Stimulated activated CD4-positive, alpha-beta T cell treated with anti-CD3 and anti-CD28 coated beads, TNF-alpha, amount 100 ng/mL, for 4 hours (primary cell): ENCODE results near the gene MAN2A1.

Experiments
- DNase-seq, 3 experiments: peaks; one replicate each; pipeline ENCODE4 v3.0.0-alpha.2; 2020; ENCODE audit warnings: low read depth in 3 of 3

Gene MAN2A1

DNA sequence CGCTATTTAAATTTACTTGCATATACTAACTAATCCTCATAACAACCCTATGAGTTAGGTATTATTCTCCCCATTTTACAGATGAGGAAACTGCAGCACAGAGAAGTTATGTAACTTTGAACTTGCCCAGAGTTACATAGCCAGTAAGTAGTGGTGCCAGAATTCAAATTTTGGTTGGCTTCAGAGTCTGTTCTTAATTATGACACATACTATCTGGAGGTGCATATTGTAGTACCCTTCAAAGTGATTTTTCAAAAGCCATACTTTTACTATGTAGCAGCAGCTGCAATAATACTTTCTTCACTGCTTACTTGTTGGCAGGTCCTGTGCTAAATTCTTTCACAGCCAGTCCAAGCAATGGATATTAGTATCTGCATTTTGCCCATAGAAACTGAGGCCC is 16.4 kb downstream of the MAN2A1 start:
- DNase-seq: no peak

DNA sequence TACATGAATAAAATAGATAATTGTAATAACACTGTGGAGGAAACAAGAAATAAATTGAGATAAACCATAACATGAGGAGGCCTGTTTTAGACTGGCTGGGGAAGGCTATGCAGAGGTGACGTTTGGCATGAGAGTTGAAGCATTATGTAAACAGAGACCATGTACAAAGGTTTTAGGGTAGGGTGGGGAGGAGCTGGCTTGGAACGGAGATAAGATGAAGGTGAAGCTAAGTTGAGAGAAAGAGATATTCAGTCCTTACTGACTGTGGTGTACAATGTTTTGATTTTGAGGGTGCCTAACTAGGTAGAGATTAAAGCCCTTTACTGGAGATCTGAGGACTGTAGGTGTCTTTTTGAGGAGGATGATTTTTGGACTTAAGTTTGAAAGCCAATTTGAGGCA is 17.8 kb downstream of the MAN2A1 start:
- no peak for DNase-seq

DNA sequence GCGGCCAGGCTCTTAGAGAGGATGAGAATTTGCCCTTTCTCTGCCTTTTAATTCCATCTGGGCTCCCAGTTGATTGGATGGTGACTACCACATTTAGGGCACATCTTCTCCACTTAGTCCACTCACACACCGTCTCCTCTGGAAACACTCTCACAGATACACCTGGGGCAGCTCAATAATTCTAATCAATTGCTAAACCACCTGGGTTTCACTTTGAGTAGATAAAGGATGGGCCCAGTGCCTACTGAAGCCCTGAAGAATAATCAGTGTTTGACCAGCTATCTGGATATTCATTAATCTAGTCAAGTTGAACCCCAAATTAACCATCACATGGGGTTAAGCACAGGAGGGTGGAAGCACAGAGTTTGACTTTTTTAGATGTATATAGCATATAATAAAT is 19.1 kb downstream of the MAN2A1 start:
- no peak for DNase-seq

DNA sequence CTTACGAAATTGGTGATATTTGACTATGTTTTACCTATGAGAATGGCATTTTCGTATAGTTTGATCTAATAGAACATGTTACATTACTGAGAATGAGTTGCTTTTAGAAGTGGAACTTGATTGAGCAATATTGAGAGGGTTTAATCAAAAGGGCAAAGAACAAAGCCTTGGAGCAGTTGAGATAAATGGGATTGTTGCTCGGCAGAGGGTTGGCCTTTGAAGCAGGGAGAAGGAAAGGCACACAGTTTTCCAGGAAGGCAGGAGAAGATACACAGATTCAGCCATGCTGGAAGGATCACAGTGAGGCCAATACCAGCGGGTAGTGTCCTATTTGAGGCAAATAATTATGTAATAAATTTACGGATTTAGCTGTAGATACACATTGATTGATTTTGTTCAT is 19.5 kb downstream of the MAN2A1 start:
- no peak for DNase-seq

DNA sequence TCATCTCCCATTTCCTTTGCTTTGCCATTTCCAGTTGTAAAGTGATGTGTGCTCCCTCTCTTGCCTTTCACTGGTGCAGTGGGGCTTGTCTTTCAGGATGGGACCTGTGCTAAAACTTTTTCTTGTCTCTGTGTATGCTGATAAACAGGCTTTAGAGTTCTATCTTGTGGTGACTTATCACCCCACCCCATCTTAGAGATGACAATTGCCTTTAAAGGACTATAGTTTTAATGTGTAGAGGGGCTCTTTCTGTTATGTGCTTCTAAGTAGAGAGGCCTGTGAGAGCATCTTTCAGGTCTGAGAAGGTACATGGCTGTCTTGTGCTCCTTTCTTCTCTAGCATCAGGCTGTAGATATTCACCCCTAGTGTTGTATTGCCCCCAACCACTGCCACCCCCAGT is 21.9 kb downstream of the MAN2A1 start:
- no peak for DNase-seq

DNA sequence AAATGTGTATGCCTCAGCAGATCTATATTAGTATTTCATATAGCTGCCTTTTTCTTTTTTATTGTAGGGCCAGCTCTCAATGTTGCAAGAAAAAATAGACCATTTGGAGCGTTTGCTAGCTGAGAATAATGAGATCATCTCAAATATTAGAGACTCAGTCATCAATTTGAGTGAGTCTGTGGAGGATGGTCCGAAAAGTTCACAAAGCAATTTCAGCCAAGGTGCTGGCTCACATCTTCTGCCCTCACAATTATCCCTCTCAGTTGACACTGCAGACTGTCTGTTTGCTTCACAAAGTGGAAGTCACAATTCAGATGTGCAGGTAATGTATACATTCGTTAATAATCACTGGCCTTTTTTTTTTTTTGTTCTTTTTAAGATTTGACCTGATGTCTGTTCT is 23.7 kb downstream of the MAN2A1 start:
- no peak for DNase-seq

DNA sequence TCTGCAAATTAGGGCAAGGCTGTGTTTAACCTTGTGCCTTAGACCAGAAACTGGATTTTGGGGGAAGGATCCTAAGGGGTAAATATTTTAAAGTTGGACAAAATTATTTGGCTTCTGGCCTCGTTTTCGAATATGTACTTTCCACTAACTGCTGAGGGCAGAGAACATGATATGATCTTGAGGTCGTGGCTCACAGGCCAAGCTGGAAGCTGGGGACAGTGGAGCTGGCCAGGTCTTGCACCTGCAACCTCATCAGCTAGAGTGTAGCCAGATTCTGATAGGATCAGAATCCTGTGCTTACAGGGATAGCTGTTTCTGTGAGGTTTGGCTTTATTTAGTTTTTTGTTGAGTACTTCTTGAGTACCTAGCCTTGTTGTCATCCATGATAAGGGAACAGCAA is 24.9 kb downstream of the MAN2A1 start:
- no peak for DNase-seq

DNA sequence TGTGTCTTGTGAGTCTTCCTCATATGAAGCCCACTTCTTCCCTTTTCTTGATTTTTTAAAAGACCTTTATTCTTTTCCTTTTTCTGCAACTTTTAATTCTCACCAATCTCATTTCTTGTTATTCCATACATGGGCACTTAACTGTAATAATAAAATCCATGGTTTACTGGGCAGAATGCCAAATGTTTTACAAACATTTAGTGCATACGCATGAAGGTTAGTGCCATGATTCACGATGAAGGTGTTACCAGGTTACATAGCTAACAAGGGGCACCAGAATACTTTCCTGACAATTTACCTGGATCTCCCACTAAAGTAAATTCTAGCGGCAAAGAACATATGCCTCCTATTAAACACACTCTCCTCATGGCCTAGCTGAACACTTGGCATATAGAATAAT is 28.5 kb downstream of the MAN2A1 start:
- no peak for DNase-seq

DNA sequence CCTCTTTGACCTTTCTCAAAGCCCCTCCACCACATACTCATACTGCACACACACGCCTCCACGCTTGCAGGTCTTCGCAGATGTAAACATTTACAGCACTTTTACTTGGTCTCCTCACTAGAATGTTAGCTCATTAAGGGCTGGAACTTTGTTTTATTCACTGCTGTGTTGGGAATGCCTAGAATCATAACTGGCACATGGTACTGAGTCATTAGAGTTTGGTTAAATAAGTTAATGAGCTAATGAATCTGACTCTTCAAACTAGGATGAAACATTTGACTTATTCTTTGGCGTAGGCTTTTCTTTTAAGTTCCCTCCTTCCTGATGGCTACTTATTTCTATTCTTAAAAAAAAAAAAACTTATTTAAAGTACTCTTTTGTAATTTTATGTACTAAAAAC is 28.9 kb downstream of the MAN2A1 start:
- DNase-seq: no peak

DNA sequence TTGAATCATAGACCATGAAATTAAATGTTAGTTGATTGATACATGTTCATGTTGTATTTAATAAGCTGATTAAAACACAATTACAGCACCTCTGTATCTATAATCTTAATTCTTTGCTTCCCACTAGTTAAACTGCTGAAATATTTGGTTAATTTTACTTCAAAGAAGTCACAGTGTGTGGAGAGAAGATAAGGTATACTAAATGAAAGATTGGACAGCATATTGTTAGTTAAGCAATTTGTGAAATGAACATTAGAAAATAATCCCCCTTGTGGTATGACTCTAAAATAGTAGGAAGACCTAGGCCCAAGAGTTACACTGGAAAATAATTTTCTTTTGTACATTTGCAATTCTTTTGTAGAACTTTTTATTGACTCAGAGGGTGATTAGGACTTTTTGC is 30.3 kb downstream of the MAN2A1 start:
- no peak for DNase-seq

DNA sequence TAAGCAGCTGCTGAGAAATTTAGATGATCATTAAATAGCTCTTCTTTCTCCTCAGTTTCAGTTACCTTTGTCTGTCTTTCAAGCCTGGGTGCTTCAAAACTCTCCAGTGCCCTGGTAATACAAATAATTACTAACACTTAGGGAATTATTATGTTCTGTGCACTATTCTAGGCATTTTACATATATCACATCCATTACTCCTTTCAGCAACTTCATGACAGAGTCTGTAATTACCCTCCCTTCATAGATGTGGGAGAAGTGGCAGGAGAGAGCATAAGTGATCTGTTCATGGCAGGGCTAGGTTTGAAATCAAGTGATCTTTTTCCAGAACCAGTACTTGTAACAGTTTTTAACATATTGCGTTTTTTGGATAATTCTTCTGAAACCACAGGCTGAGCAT is 32.0 kb downstream of the MAN2A1 start:
- no peak for DNase-seq

DNA sequence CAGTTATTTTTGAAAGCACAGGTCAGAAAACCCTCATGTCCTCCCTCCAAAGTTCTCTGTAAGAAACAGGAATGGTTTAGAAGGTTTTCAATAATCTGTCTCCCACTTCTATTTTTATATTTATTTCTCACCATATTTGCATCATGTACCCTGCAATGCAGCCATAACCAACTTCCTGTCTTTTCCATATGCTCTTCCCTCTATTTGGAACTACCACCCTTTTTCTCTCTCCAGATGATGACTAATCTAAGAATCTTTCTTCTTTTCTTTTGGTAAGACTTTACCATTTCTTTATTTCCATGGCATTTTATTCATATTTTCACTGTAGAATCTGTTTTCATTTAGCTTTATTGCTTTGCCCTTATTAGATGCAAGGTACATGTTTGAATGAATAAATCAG is 33.9 kb downstream of the MAN2A1 start:
- no peak for DNase-seq

DNA sequence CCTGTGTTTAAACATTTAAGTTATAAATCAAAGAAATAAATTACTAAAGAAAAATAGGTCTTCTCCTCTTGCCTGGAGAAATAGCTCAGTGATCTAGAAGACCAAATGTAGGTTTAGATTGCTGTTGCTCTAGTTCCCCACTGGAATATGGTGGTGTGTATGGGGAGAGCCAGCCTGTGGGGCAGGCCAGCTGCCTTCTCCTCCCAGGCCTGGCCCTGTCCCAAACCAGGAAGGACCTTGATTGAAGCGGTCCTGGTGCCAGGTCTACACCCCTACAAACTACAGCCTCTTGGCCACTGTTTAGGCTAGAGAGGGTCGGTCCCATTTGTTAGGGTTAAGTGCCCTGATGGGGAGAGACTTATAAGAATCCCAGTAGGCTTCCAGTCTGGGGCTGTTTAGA is 35.4 kb downstream of the MAN2A1 start:
- DNase-seq: no peak

DNA sequence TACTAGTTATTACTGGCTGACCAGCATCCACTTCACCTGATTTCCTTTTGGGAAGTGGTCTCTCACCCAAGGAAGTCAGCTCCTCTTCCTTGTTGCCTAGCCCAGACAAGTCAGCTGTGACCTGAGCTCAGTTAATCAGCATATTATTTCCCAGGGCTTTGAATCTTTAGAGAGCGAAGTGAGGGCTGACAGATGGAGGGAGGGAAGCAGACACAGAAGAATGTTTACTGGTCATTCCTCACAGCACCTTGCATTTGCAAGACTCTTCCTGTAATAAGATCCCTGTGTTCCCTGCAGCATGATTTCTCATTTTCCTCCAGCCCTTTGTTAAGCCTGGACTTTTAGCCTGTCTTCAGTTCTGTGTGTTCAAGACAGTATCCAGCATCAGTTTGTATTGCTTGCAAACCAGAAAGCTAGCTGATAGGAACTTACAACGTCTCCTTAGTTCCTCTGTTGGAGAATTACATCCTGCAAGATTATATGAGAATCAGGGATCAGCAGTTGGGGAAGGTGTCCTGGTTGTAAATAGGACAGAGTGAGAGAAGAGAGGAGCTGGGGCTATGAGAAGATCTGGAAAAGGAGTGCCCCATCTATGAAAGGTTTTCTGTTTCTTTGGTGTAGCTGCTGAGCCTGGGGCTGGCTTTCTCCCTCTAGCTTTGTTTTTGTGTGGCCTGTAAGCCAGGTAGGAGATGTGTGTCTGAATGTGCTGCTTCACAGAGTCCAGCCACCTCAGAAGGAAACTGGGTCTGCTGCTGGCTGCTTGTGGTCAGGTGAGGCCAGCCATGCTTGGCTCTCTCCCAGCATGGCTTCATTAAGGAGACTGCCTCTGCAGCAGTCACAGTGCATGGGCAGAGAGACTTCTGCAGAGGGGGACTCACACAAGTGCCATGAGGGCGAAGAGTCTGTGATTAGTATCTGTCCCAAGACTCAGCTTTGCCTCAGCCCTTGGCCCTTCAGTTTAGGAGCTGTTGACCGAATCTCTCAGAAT is 50.3 kb downstream of the MAN2A1 start:
- no peak for DNase-seq

DNA sequence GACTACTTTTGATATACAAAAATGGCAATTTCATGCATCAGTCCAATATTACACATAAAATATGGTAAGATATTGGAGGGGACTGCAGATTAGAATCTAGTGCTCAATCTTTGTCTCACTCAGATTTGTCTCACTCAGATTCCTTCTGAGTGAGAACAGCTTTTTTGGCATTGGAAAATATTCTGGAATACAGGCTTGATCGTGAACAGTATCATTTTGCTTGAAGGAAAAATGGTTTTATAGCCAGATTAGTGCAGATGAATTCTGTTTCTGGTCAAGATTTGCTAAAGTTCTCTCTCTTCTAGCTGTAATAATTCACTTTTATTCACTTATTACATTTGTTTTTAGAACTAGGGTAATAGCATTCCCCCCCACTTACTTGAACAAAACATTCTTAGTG is 51.2 kb downstream of the MAN2A1 start:
- DNase-seq: no peak

DNA sequence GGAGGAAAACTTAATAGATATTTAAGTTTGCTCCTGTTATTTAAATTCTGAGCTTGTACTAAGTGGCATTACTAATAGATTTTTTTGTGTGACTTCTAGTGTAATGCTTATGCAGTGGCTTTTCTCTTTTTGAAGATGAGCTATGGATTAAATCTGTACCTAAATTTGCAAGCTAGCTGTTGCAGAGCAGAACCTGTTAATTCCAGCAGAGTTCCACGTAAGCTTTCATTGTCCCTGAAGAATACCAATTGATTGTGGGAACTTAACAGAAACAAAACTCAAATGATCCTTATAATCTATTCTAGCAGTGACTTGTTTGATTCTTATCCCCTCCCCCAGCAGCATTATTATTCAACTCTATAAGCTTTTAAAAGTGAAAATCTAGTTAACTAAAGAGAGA is 51.7 kb downstream of the MAN2A1 start:
- no peak for DNase-seq

DNA sequence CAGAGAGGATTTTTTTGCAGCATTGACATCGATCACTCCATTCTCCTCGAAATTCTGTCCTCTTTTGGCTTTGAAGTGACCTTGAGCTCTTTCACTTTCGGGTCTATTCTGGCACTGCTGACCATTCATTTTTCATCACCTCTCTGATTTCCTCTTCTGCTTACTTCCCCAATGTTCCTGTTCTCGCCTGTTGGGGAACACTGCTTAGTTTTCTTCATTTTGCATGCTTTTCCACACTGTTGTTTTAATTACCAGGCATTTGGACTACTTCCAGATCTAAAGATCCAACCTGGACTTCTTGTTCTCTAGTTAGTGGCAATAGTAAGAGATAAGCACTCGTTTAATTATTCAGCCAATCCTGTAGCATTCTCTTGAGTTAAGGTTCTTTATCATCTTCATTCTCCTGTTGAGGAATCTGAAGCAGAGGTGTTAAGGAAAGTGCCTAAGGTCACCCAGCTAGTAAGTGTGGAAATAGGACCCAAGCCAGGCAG is 53.4 kb downstream of the MAN2A1 start:
- DNase-seq: no peak

DNA sequence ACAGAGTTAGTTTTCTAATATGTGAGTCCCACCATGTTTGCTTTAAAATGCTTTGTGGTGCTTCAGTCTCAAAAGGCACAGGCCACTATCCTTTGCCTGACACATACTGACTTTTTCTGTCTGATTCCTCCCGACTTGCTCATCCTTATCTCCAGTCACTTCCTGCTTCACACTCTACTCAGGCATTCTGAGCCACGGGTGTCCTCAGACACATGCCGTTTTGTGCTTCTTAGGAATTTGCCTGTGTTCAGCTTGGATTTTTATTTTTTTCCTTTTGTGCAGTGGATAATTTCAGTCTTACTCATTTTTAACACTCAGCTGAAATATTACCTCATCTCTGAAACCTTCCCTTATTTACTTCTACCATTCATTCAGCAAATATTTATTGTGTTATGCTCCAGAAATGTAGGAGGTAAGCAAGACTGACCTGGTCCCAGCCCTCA is 54.1 kb downstream of the MAN2A1 start:
- DNase-seq: no peak

DNA sequence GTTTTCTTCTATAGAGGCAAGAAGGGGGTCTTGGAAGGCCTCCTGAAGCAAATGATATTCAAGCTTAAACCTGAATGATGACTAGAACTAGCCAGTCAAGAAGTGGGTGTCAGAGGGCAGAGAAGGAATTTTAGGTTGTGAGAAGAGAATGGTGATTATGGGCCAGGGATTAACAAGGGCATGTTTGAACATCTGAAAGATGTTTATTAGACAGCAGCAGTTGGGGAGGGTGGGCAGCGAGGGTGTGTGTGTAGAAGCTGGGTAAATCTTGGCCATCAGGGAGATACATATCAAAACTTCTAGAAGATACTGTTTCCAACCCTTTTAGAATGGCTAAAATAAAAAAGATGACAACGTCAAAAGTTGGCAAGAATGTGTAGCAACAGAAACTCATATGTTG is 54.5 kb downstream of the MAN2A1 start:
- DNase-seq: no peak

DNA sequence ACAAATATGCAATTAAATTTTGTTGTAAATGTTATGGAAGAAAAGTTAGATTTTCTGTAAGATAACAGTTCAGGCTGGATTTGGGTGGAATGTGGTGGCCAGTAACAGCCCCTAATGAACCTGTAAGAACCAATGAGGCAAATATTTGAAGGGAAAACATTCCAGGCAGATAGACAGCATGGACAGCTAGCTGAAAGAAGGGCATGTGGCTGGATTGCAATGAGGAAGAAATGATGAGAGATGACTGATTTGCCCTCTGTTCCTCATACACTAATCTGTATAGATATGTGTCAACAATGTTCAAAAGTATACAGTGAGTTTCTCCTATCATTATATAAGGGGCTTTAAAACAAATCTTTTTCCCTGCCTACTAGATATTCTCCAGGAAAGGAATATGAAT is 58.8 kb downstream of the MAN2A1 start:
- no peak for DNase-seq

DNA sequence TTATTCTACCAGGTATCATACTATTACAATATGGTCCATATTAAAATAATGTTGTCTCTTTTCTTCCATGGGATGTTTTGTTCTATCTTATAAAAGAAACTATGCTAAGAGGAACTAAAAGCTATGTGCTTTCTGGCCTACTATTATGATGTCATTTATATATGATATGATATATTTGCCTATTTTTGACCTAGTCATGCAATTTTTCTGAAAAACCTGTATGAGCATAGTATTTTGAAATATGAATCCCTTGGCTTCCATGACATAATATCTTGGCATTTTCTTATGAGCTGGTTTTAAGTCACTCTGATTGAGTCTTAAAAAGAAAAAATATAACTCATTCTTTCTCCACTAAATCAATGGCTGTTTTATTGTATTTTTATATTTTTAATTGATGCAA is 60.7 kb downstream of the MAN2A1 start:
- no peak for DNase-seq

DNA sequence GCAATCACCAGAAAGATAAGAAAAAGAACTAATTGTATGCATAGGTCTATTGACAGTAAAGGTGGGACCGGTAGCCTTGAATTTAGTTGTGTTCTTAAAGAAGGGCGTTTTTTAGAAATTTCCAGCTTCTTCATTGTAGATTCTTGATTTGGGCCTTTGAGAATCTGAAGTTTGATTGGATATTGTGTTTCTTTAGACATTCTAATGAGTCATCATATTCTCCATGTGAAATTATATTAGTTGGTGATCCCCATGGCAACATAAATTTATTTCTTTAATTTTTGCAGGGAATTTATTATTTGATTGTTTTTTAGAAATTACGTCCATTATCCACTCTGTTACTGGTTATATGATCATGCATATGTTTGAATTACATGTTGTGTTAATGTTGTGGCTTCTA is 63.6 kb downstream of the MAN2A1 start:
- DNase-seq: no peak

DNA sequence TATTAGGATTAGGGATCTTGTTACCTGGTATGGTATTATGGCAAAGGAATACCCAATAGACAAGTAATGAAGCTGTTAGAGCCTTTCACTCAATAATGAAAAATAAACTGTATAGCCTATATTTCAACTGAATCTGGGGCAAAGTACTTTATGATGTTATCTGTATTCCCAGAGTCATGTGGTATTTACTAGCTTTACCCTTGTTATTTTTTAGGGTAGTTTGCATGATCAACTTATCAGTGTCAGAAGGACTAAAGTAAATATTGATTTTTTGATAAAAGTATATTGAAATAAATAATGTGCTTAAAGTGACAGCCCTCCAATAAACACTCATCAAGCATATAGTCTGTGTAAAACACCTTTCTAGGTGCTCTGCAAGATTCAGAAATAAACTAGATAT is 64.6 kb downstream of the MAN2A1 start:
- no peak for DNase-seq

DNA sequence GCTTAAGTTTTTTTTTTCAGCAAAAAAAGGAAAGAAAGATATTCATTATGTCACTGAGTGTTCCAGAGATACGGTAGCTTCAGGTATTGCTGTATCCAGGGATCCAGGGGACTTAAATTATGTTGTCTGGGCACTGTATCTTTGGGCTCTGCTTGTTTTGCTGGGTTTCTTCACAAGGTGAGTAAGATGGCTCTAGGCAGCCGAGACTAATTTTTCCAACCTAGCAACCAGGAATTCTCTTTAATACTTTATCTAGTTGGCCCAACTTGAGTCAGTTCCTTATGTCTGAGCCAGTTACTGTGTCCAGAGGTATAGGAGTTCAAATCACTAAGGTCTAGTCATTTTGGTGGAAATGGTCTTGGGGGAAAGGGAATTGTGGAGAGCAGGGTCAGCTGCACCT is 66.0 kb downstream of the MAN2A1 start:
- DNase-seq: no peak
